ENCODE data around the gene IDS.
"Not testable (repeated sequence)": the region's sequence is repeated elsewhere in the genome, so short reads cannot be mapped to it uniquely, and the experiment has no call there.

IDS gene

DNA sequence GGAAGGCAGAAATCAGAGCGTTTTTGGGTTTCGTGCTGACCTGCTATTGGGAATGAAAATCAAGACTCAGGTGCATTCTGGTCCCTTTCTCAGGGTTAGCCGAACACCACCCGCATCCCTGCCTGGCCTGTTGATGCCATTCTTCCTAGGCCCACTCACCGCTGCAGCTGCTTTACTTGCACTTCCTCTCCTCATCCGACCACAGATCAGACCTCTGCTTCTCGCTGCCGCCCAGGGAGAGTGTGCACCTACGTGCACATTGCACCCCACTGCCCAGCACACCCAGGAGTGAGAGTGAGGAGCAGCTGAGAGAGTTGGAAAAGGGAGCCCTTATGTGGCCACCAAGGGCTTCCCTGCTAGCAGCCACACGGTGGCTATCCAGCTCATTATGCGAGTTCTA is 32.4 kb upstream of the IDS start:
- not testable (repeated sequence) for H3K27me3 Mint-ChIP-seq (ENCODE audit: low read depth); H3K36me3 Mint-ChIP-seq (ENCODE audit: low read depth); H3K4me3 Mint-ChIP-seq; H3K27ac Mint-ChIP-seq; H3K9me3 Mint-ChIP-seq; H3K4me1 Mint-ChIP-seq (ENCODE audit: low read depth)

DNA sequence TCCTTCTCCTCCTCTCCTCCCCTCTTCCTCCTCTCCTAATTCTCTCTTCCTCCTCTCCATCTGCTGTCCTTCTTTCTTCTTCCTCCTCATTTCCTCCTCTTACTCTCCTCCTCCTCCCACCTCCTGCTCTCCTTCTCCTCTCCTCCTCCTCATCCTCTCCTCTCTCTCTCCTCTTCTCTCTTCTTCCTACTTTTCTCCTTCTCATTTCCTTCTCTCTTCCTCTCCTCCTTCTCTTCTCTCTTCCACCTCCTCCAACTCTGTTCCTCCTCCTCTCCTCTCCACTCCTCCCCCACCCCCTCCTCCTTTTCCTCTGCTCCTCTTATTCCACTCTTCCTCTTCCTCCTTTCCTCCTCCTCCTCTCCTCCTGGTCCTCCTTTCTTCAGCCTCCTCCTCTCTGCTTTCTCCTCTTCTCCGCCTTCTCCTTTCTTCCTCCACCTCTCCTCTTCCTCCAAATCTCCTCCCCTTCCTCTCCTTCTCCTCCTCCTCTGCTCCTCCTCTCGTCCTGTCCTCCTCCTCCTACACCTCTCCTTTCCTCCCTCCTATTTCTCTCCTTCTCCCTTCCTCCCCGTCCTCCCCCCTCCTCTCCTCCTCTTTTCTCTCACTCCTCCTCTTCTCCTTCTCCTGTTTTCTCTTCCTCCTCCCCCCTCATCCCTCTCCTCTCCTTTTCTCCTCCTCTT is 30.0 kb upstream of the IDS start:
- not testable (repeated sequence) for H3K4me3 Mint-ChIP-seq, H3K9me3 Mint-ChIP-seq

DNA sequence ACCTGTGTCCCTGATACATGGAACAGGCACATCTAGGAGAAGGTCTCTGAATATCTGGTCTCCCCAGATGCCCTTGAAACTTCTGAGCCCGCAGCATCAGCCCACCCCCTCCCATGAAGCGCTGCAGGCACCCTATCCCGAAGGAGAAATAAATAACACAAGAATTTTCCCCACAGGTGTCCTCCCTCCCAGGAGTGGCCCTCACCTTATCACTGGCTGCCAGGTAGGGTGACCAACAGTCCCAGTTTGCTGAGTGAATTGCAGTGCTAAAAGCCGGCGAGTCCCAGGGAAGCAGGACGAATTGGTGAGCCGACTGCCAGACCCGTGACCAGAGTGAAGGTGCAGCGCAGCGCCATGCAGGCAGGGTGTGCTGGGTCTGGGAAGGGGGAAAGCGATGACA is 28.9 kb upstream of the IDS start:
- H3K36me3 Mint-ChIP-seq (ENCODE audit: low read depth) = peaks cover 10% of the 10 kb centered on the region
- not testable (repeated sequence) for H3K27ac Mint-ChIP-seq; H3K9me3 Mint-ChIP-seq; H3K27me3 Mint-ChIP-seq (ENCODE audit: low read depth); H3K4me3 Mint-ChIP-seq; H3K4me1 Mint-ChIP-seq (ENCODE audit: low read depth)

More for the DNA sequence above, 30.0 kb upstream of the IDS start:
- not testable (repeated sequence) for H3K27ac Mint-ChIP-seq; H3K27me3 Mint-ChIP-seq (ENCODE audit: low read depth); H3K4me1 Mint-ChIP-seq (ENCODE audit: low read depth); H3K36me3 Mint-ChIP-seq (ENCODE audit: low read depth)

DNA sequence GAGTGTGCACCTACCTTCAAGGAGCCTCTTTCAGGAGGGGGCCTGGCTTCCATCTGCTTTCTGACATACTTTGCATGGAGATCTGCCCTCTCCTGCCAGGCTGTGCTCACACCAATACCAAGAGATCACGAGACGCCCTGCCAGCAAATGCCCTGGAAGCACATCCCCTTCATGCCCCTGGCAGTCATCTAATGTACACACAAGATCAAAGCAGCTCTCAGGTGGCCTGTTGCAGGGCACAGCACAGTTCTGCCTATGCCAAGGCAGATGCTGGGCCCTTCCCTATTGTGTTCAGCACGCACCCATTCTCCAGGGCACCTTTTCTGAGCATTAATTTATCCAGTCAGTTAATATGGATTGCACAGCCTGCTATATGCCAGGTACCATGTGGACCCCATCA is 27.8 kb upstream of the IDS start:
- not testable (repeated sequence) for H3K9me3 Mint-ChIP-seq; H3K27ac Mint-ChIP-seq; H3K4me1 Mint-ChIP-seq (ENCODE audit: low read depth); H3K4me3 Mint-ChIP-seq; H3K27me3 Mint-ChIP-seq (ENCODE audit: low read depth)
- peaks cover 10% of the 10 kb centered on the region for H3K36me3 Mint-ChIP-seq (ENCODE audit: low read depth)

DNA sequence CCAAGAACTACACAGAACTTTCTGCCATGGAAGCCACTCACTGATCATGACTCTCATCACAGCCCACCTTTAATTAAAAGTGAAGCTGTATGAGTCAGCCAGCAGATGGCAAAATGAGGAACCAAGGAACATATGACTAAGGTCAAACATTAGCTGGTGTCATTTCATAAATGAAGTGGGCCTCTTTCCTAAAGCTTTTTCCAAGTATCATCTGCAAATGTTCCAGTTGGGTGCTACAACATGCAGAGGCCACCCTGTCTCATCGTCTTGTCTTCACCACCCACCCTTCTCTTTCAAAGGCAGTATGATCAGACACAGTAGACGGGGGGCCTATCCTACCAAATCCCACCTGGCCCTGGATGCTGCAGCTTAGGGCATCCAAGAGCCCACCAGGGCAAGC is 26.5 kb upstream of the IDS start:
- H3K4me1 Mint-ChIP-seq (ENCODE audit: low read depth) = peaks cover 8% of the 10 kb centered on the region
- peaks cover 13% of the 10 kb centered on the region for H3K36me3 Mint-ChIP-seq (ENCODE audit: low read depth)
- H3K4me3 Mint-ChIP-seq = no peak overlapping the region
- no peak overlapping the region for H3K27ac Mint-ChIP-seq
- no peaks in the 10 kb centered on the region for H3K9me3 Mint-ChIP-seq
- no peaks in the 10 kb centered on the region for H3K27me3 Mint-ChIP-seq (ENCODE audit: low read depth)

DNA sequence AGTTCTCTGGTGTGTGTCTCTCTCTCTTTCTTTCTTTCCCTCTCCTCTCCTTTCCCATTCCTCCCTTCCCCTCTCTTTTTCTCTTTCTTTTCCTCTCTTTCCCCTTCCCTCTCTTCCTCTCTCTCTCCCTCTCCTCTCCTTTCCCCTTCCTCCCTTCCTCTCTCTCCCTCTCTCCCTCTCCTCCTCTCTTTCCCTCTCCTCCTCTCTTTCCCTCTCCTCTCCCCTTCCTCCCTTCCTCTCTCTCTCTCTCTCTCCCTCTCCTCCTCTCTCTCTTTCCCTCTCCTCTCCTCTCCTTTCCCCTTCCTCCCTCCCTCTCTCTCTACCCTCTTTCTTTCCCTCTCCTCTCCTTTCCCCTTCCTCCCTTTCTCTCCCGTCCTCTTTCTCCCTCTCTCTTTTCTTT is 23.3 kb upstream of the IDS start:
- Mint-ChIP-seq H3K4me3 (no peak overlapping the region), H3K27me3 (ENCODE audit: low read depth) (no peaks in the 10 kb centered on the region), H3K36me3 (ENCODE audit: low read depth) (peaks cover 11% of the 10 kb centered on the region), H3K9me3 (no peaks in the 10 kb centered on the region), H3K4me1 (ENCODE audit: low read depth) (peaks cover 8% of the 10 kb centered on the region), H3K27ac (no peak overlapping the region)

DNA sequence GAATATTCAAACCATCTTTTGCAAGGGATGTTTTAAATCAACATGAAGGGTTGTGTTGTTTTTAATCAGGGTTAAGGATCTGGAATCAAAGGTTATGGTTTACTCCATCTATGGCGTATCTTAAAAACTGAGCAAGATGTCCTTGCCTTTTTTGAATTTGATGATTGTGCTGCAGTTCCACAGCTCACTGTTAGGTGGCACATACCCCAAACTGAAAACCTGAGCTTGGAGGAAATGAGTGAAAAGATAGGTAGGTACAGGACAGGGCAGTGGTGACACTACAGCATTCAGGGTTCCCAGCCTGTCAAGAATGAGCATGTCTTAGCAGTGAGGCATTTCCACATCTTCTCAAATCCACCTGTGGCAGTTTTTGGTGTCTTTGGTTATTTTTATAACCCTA is 22.6 kb upstream of the IDS start:
- H3K4me3 Mint-ChIP-seq = peak overlapping the region; percentile 25
- peaks cover 11% of the 10 kb centered on the region for H3K36me3 Mint-ChIP-seq (ENCODE audit: low read depth)
- peaks cover 11% of the 10 kb centered on the region for H3K4me1 Mint-ChIP-seq (ENCODE audit: low read depth)
- H3K27me3 Mint-ChIP-seq (ENCODE audit: low read depth) = no peaks in the 10 kb centered on the region
- H3K27ac Mint-ChIP-seq = peak overlapping the region; percentile 84
- H3K9me3 Mint-ChIP-seq = no peaks in the 10 kb centered on the region

DNA sequence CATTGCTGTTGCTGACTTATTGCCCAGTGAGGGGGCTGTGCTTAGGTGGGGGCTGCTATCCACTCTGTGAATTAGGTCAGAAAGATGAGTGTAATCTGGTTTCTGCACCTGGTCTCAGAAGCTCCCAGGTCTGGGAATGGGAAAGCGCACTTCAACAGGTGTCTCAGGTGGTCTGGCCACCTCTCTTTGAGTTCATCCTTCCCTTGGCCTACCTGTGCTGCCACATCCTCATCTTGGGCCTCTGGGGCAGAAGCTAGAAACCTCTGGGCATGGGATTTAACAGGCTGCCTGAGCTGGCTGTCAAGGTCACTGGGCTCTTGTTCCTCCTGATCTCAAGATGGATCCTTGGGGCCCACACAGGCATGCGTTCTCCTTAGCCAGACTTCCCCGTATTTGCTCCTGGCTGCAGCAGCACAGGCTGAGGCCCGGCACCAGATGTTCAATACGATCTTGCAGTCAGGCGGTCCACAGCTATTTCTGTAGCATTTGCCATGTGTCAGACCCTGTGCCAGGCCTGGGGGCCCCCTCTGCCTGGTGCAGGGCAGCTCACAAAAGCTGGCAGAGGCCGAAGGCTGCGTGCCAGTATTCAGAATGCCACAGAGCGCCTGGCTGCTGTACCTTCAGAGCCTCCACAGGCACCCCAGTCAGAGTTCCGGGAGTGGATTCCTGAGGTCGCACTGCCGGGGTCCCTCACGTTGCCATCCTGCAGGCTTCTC is 21.4 kb upstream of the IDS start:
- Mint-ChIP-seq H3K4me1 (ENCODE audit: low read depth) (peaks cover 16% of the 10 kb centered on the region), H3K27ac (peak overlapping the region; percentile 87)
- H3K36me3 Mint-ChIP-seq (ENCODE audit: low read depth) = not testable (repeated sequence)

DNA sequence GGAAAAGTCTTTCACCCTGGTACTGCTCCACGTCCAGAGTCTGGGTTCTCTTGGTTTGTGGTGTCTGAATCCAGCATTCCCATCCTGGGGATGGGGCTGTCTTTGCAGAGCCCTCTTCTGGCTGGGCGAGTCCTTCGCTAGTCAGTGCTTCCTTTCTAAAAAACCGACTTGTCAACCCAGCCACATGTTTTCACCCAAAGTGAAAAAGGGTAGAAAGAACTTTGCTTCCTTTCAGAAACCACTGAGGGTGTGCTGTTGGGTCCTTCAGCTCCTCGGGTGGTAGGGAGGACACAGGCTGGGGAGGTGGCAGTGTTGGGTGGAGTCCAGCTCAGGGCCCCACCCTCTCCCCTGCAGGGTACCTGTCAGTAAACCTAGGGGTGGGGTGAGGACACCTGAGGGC is 20.8 kb upstream of the IDS start:
- not testable (repeated sequence) for H3K4me3 Mint-ChIP-seq; H3K27me3 Mint-ChIP-seq (ENCODE audit: low read depth); H3K9me3 Mint-ChIP-seq; H3K36me3 Mint-ChIP-seq (ENCODE audit: low read depth)
- peaks cover 22% of the 10 kb centered on the region for H3K4me1 Mint-ChIP-seq (ENCODE audit: low read depth)
- H3K27ac Mint-ChIP-seq = peak overlapping the region; percentile 87

More for the DNA sequence above, 21.4 kb upstream of the IDS start:
- not testable (repeated sequence) for H3K9me3 Mint-ChIP-seq; H3K27me3 Mint-ChIP-seq (ENCODE audit: low read depth); H3K4me3 Mint-ChIP-seq

DNA sequence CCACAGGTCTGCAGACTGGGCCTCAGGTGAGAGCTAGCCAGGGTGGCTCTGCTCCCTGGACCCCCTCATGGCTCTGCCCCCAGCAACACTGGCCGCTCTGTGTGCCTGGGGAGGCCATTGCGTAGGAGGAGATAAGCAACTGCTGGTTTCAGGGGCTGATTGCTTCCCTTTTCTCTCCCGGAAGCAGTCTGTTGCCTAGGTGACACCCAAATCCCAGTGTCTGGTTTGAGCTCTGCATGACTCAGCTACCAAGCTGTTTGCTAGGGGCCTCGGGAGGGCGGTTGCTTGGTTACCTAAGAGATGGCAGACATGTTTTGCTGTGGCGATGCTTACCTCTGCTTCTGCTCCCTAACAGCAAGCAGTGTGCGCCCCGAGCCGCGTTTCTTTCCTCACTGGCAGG is 20.3 kb upstream of the IDS start:
- Mint-ChIP-seq H3K4me1 (ENCODE audit: low read depth) (peaks cover 27% of the 10 kb centered on the region), H3K27ac (peak overlapping the region; percentile 80)
- H3K36me3 Mint-ChIP-seq (ENCODE audit: low read depth); H3K4me3 Mint-ChIP-seq; H3K9me3 Mint-ChIP-seq; H3K27me3 Mint-ChIP-seq (ENCODE audit: low read depth): not testable (repeated sequence)

DNA sequence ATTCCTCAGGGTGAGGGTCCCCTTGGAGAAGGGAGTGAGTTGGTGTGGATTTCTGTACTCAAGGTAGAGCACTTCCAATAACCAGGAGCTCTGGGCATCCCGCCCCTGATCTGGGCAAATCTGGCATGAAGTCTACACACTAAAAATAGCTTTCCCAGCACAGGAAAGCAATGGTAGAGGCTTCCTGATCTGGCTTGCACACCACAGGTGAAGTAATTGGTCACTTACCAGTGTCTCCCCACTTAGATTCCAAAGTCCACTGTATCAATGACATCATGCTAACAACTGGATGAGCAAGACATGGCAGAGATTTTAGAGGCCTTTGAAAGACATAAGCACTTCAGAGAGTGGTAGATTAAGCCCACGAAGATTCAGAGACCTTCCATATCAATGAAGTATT is 17.8 kb upstream of the IDS start:
- no peaks in the 10 kb centered on the region for H3K27me3 Mint-ChIP-seq (ENCODE audit: low read depth)
- H3K36me3 Mint-ChIP-seq (ENCODE audit: low read depth) = peaks cover 10% of the 10 kb centered on the region
- H3K27ac Mint-ChIP-seq = no peak overlapping the region
- no peaks in the 10 kb centered on the region for H3K9me3 Mint-ChIP-seq
- H3K4me3 Mint-ChIP-seq = no peak overlapping the region
- H3K4me1 Mint-ChIP-seq (ENCODE audit: low read depth) = peaks cover 36% of the 10 kb centered on the region

DNA sequence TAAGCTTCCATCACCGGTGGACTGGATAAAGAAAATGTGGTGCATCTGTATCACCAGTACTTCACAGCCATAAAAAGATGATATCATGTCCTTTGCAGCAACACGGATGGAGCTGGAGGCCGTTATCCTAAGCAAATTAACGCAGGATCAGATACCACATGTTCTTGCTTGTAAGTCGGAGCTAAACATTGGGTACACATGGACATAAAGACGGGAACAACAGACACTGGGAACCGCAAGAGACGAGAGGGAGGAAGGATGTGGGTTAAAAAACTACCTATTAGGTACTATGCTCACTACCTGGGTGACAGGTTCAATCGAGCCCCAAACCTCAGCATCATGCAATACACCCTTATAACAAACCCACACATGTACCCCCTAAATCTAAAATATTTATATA is 16.3 kb upstream of the IDS start:
- Mint-ChIP-seq H3K4me1 (ENCODE audit: low read depth) (peaks cover 41% of the 10 kb centered on the region), H3K36me3 (ENCODE audit: low read depth) (peaks cover 17% of the 10 kb centered on the region), H3K27ac (peak overlapping the region; percentile 80), H3K27me3 (ENCODE audit: low read depth) (no peaks in the 10 kb centered on the region), H3K9me3 (no peaks in the 10 kb centered on the region), H3K4me3 (peak overlapping the region; percentile 63)

DNA sequence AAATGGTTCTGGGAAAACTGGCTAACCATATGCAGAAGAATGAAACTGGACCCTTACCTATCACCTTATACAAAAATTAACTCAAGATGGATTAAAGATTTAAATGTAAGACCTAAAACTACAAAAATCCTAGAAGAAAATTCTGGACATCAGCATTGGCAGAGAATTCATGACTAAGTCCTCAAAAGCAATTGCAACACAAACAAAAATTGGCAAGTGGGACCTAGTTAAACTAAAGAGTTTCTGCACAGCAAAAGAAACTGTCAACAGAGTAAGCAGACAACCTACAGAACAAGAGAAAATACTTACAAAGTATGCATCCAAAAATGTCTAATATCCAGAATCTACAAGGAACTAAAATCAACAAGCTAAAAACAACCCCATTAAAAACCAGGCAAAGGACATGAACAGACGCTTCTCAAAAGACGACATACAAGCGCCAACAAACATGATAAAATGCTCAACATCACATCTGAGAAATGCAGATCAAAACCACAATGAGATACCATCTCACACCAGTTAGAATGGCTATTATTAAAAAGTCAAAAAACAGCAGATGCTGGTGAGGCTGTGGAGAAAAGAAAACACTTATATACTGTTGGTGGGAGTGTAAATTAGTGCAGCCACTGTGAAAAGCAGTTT is 15.7 kb upstream of the IDS start:
- H3K36me3 Mint-ChIP-seq (ENCODE audit: low read depth) = peaks cover 17% of the 10 kb centered on the region
- peaks cover 47% of the 10 kb centered on the region for H3K4me1 Mint-ChIP-seq (ENCODE audit: low read depth)
- not testable (repeated sequence) for H3K27ac Mint-ChIP-seq; H3K27me3 Mint-ChIP-seq (ENCODE audit: low read depth); H3K9me3 Mint-ChIP-seq
- peak overlapping the region; percentile 50 for H3K4me3 Mint-ChIP-seq

DNA sequence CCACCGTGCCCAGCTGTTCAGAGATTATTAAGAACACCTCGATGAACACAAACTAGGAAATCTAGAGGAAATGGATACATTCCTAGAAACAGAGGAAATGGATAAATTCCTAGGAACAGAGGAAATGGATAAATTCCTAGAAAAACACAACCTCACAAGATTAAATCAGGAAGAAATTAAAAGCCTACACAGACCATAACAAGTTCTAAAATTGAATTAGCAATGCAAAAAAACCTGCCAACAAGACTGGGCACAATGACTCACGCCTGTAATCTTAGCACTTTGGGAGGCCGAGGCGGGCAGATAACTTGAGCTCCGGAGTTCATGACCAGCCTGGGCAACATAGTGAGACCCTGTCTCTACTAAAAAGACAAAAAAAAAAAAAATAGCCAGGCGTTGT is 13.1 kb upstream of the IDS start:
- Mint-ChIP-seq H3K27ac (no peak overlapping the region), H3K36me3 (ENCODE audit: low read depth) (peaks cover 18% of the 10 kb centered on the region), H3K4me1 (ENCODE audit: low read depth) (peaks cover 61% of the 10 kb centered on the region), H3K27me3 (ENCODE audit: low read depth) (no peaks in the 10 kb centered on the region), H3K9me3 (no peaks in the 10 kb centered on the region), H3K4me3 (no peak overlapping the region)

DNA sequence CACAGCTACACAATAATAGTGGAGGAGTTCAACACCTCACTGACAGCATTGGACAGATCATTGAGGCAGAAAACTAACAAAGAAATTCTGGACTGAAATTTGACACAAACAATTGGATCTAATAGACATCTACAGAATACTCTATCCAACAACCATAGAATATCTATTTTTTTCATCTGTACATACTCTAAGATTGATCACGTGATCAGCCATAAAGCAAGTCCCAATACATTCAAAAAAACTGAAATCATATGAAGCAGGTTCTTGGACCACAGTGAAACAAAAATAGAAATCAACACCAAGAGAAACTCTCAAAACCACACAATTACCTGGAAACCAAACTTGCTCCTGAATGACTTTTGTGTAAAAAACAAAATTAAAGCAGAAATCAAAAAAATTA is 12.2 kb upstream of the IDS start:
- H3K27ac Mint-ChIP-seq = no peak overlapping the region
- H3K27me3 Mint-ChIP-seq (ENCODE audit: low read depth) = no peaks in the 10 kb centered on the region
- no peak overlapping the region for H3K4me3 Mint-ChIP-seq
- peaks cover 18% of the 10 kb centered on the region for H3K36me3 Mint-ChIP-seq (ENCODE audit: low read depth)
- H3K9me3 Mint-ChIP-seq = no peaks in the 10 kb centered on the region
- peaks cover 58% of the 10 kb centered on the region for H3K4me1 Mint-ChIP-seq (ENCODE audit: low read depth)

Data from T-helper 1 cell treated with Interleukin-12 subunit alpha and Interleukin-12 subunit beta and Interleukin-4 antibody, amounts not matched to agents 30 μg/mL and 1 μg/mL, for 36 hours (primary cell).